Fibroblast of villous mesenchyme (primary cell): ENCODE data around the gene COMMD1. TPM values are rescaled to one million over a fixed set of nuclear protein-coding genes. Genes with fewer than 3 reads are reported as not detected.

Experiments used
- DNase-seq: peaks from one replicate; pipeline ENCODE4 v3.0.0-alpha.2; 2010; ENCODE audit warnings: low read depth
- H3K4me3 ChIP-seq: 2 replicates; pipeline ENCODE4 v1.5.1; 2011; ENCODE audit warnings: low read depth, mild to moderate bottlenecking, low read length
- CTCF ChIP-seq: IDR thresholded peaks from 2 replicates; pipeline ENCODE4 v1.5.1; 2012; ENCODE audit warnings: low read depth, mild to moderate bottlenecking, low read length; ENCODE audit not compliant: insufficient read depth
- total RNA-seq: library from RNA; depleted of rRNA; stranded (reverse); fragments of >200 nt; gene quantifications from 2 replicates; pipeline ENCODE4 v1.2.3, GENCODE V29; 2012

COMMD1 gene
- total RNA-seq, 1 donor, result 59.2 TPM

DNA sequence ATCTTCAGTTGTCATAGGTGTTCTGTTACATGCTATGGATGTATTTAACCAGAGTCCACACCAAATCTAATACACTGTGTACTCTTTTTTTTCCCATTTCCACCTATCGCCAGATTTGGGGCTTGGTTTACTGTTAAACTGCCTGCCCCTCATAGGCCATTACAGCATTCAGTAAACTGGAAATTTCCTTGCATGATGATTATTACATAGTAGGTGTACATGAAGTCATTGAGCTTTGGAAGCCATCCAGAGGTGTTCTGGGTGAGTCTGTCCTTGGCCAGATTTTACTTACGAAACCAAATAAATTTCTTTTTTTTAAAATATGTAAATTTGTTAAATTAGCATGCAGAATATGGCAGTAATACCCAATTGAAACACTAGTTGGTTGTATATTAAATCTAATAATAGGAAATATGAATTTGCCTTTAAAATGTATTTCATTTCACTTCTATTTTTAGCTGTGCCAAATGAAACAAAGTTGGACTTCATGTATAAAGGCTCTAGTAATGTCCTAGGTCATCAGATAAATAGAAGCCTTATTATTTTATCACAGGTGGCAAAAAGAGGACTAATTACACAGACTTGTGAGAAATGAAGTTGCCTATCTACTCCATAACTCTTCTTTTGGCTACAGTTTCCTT lies 60.7 kb downstream of the COMMD1 start:
- no peak for DNase-seq
- no peak overlapping the region for H3K4me3 ChIP-seq
- TF ChIP-seq CTCF, result no peak

DNA sequence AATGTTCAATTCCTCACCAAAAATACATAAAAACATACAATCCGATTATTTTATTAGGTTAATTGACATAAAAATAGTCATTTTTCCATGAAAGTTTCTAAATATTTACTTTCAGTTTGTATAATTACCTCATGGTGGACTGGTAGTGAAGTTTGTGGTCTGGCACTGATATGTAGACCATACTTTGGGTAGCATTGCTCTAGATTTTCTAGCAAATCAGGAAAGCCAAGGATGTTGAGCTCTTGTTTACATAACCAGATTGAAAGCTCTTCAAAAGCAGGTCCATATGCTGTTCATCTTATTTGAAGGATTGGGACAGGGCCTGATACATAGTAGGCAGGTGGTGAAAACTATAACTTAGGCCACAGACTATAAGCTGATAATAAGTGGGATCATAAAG lies 61.8 kb downstream of the COMMD1 start:
- DNase-seq, result peak; percentile 32
- H3K4me3 ChIP-seq, result no peak overlapping the region
- TF ChIP-seq CTCF, result no peak

- no peak for DNase-seq
- TF ChIP-seq CTCF, result no peak
- no peak overlapping the region for H3K4me3 ChIP-seq
These were observed 63.9 kb downstream of the COMMD1 start for GRCh38 chr2:61969376-61969775.

- H3K4me3 ChIP-seq, result no peak overlapping the region
- DNase-seq, result no peak
- TF ChIP-seq CTCF, result peak; percentile 7
These were observed 65.5 kb downstream of the COMMD1 start for GRCh38 chr2:61970807-61971556.

- peak; percentile 14 for DNase-seq
- TF ChIP-seq CTCF, result no peak
- H3K4me3 ChIP-seq, result no peak overlapping the region
These were observed 73.0 kb downstream of the COMMD1 start for GRCh38 chr2:61978522-61978921.

DNA sequence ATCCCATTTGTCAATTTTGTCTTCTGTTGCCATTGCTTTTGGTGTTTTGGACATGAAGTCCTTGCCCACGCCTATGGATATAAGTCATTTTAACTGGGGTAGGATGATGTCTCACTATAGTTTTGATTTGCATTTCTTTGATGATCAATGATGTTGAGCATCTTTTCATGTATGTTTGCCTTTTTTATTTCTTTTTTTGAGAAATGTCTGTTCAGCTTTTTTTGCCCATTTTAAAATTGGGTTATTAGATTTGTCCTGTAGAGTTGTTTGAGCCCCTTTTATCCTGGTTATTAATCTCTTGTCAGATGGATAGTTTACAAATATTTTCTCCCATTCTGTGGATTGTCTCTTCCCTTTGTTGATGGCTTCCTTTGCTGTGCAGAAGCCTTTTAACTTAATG lies 75.3 kb downstream of the COMMD1 start:
- H3K4me3 ChIP-seq, result no peak overlapping the region
- no peak for TF ChIP-seq CTCF
- no peak for DNase-seq
